ENCODE measurements around the gene CDC42EP4.

Gene CDC42EP4

GRCh38 chr17:73281928-73282327 lies 29.9 kb downstream of the CDC42EP4 start:
- no peak overlapping the region for H3K4me3 ChIP-seq (replicated peaks; ENCODE audit: low read depth, low read length)
- TF ChIP-seq CTCF (IDR thresholded peaks at IDR 0.05; ENCODE audit: insufficient read depth, low read length, poor library complexity, severe bottlenecking) = no peak
- H3K36me3 ChIP-seq (ENCODE audit: control insufficient read depth, insufficient read depth, low read length) = peaks cover 2% of the 10 kb centered on the region
- H3K27me3 ChIP-seq (replicated peaks; ENCODE audit: control insufficient read depth, insufficient read depth, low read length) = no peaks in the 10 kb centered on the region
- no peak for DNase-seq (ENCODE audit: extremely low read depth, insufficient read length)

DNA sequence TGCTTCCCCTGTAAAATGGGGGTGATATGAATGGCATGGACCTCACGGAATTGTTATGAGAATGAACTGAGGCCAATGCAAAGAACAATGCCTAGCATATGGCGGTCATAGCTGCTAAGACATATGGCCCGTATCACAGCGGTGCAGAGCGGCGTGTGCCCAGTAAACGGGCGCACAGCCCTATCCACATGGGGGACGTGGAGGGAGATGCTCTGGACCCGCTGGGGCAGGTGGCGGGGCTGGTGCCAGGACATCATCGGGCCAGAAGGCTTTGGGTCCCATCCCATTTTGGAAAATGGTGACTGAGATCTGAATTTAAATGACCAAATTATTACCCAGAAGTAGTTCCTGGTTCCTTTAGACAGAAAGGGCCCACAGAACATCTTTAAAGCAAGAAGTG lies 31.6 kb downstream of the CDC42EP4 start:
- TF ChIP-seq CTCF (IDR thresholded peaks at IDR 0.05; ENCODE audit: insufficient read depth, low read length, poor library complexity, severe bottlenecking) = no peak
- no peak for DNase-seq (ENCODE audit: extremely low read depth, insufficient read length)
- H3K27me3 ChIP-seq (replicated peaks; ENCODE audit: control insufficient read depth, insufficient read depth, low read length) = no peaks in the 10 kb centered on the region
- H3K4me3 ChIP-seq (replicated peaks; ENCODE audit: low read depth, low read length) = no peak overlapping the region
- H3K36me3 ChIP-seq (ENCODE audit: control insufficient read depth, insufficient read depth, low read length) = peaks cover 2% of the 10 kb centered on the region

DNA sequence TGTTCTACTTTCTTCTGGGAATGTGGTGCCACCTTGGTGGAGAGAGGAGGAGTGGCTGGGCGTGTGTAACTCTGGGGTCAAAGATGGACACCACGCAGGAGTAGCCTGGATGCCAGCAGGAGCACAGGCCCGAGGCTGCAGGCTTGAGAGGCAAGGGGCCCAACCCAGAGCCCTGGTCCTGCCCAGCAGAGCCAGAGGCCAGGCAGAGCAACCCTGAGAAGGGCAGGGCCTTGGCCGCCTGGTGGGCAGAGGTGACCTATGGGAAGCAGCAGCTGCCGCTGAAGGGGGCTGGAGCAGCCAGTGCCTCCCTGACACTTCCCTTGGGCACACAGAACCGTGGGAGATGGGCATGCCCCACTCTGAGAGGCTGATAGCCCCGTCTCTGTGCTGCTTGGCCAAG lies 32.1 kb downstream of the CDC42EP4 start:
- H3K36me3 ChIP-seq (ENCODE audit: control insufficient read depth, insufficient read depth, low read length) = no peaks in the 10 kb centered on the region; the same call in 1 of the 2 replicates
- H3K4me3 ChIP-seq (replicated peaks; ENCODE audit: low read depth, low read length) = no peak overlapping the region
- H3K27me3 ChIP-seq (replicated peaks; ENCODE audit: control insufficient read depth, insufficient read depth, low read length) = no peaks in the 10 kb centered on the region
- no peak for TF ChIP-seq CTCF (IDR thresholded peaks at IDR 0.05; ENCODE audit: insufficient read depth, low read length, poor library complexity, severe bottlenecking)
- DNase-seq (ENCODE audit: extremely low read depth, insufficient read length) = no peak

DNA sequence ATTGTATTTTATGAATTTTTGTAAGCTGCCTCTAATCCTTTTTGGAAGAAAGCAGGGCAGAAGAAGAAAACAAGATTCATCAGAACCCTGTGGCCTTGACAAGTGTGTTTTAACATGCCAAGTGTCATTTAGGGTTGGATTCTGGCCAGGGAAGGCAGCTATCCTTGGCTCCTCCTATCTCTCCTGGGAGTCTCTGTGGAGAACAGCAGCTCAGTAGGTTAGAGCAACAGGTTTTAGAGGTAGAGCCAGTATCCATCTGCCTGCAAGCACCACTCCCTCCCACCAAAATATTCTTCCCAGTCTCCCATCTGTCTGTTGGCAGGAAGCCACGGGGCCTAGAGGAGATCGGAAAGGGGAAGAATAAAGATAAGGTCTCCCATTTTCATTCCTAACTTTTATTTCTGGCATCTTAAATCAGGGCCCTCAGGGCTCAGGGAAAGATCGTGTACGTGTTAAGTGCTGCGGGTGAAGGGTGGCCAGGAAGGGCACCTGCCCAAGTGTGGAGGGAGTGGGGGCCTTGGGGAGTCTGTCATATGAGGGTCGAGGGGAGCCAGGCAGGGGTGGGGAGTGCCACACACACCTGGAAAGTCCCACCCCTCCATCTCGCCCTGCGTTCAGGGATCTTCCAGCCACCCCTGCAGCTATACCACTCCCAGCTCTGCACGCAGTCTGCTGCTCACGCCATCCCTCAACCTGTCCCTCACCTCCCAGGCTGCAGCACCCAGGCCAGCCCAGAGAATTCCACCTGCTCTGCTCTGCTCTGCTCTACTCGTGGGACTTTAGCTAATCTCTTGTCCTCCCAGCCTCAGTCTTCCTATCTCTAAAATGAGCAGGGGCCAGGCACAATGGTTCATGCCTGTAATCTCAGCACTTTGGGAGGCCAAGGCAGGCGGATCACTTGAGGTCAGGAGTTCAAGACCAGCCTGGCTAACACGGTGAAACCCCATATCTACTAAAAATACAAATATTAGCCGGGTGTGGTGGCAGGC lies 33.0 kb downstream of the CDC42EP4 start:
- H3K4me3 ChIP-seq (replicated peaks; ENCODE audit: low read depth, low read length) = no peak overlapping the region
- H3K27me3 ChIP-seq (replicated peaks; ENCODE audit: control insufficient read depth, insufficient read depth, low read length) = no peaks in the 10 kb centered on the region
- no peaks in the 10 kb centered on the region; the same call in 1 of the 2 replicates for H3K36me3 ChIP-seq (ENCODE audit: control insufficient read depth, insufficient read depth, low read length)
- DNase-seq (ENCODE audit: extremely low read depth, insufficient read length) = no peak
- TF ChIP-seq CTCF (IDR thresholded peaks at IDR 0.05; ENCODE audit: insufficient read depth, low read length, poor library complexity, severe bottlenecking) = no peak

GRCh38 chr17:73278049-73278464 lies 33.7 kb downstream of the CDC42EP4 start:
- Histone ChIP-seq H3K4me3 (replicated peaks; ENCODE audit: low read depth, low read length) (no peak overlapping the region), H3K36me3 (ENCODE audit: control insufficient read depth, insufficient read depth, low read length) (no peaks in the 10 kb centered on the region; the same call in 1 of the 2 replicates), H3K27me3 (replicated peaks; ENCODE audit: control insufficient read depth, insufficient read depth, low read length) (no peaks in the 10 kb centered on the region)
- TF ChIP-seq CTCF (IDR thresholded peaks at IDR 0.05; ENCODE audit: insufficient read depth, low read length, poor library complexity, severe bottlenecking) = no peak
- DNase-seq (ENCODE audit: extremely low read depth, insufficient read length) = no peak

Data from GM06990 (cell line).